Chondrocyte (in vitro differentiated cells): ENCODE results near the gene CSAG3. TPM values are rescaled to one million over a fixed set of nuclear protein-coding genes. Genes with fewer than 3 reads are reported as not detected.
"Not testable (repeated sequence)": the region's sequence is repeated elsewhere in the genome, so short reads cannot be mapped to it uniquely, and the experiment has no call there.

ENCODE experiments used
- DNase-seq: peaks from one replicate; pipeline ENCODE4 v3.0.0; 2021; ENCODE audit warnings: mixed read lengths, low spot score
- H3K27ac Mint-ChIP-seq: one replicate; pipeline ENCODE4 v1.8.0; 2021; ENCODE audit warnings: mild to moderate bottlenecking, moderate library complexity, mixed read lengths; ENCODE audit not compliant: unreplicated experiment
- H3K27me3 Mint-ChIP-seq: 2 replicates; pipeline ENCODE4 v1.8.0; 2021; ENCODE audit warnings: low read depth, mixed read lengths
- H3K36me3 Mint-ChIP-seq: 2 replicates; pipeline ENCODE4 v1.8.0; 2021; ENCODE audit warnings: low read depth, mixed read lengths
- H3K4me1 Mint-ChIP-seq: 2 replicates; pipeline ENCODE4 v1.8.0; 2021; ENCODE audit warnings: low read depth, mild to moderate bottlenecking, mixed read lengths
- H3K4me3 Mint-ChIP-seq: one replicate; pipeline ENCODE4 v1.8.0; 2021; ENCODE audit warnings: mild to moderate bottlenecking, moderate library complexity, mixed read lengths; ENCODE audit not compliant: unreplicated experiment
- H3K9me3 Mint-ChIP-seq: 2 replicates; pipeline ENCODE4 v1.8.0; 2021; ENCODE audit warnings: low read depth, mixed read lengths
- long read RNA-seq: library from polyadenylated mRNA; stranded (forward); transcript quantifications from one replicate; pipeline ENCODE4 v2.0.0, GENCODE V29; 2021
- total RNA-seq: library from RNA; stranded (reverse); gene quantifications from 3 replicates; pipeline ENCODE4 v1.2.1, GENCODE V29; 2021
- TF ChIP-seq, protein P1 (sequence below): fragments of 200-600 bp; sonication (generic); IDR thresholded peaks from 2 replicates; pipeline ENCODE4 v1.5.0; 2021; ENCODE audit warnings: antibody characterized with exemption, mild to moderate bottlenecking, moderate library complexity

CSAG3 gene
- total RNA-seq, result not detected in 3 replicates
- long read RNA-seq, result 0 reads

GRCh38 chrX:152758918-152759317 is at the start of gene CSAG3:
CSAG3 (plus strand) TSS chrX:152759218.
- not testable (repeated sequence) for H3K27me3 Mint-ChIP-seq, H3K36me3 Mint-ChIP-seq, H3K27ac Mint-ChIP-seq, H3K4me1 Mint-ChIP-seq, H3K9me3 Mint-ChIP-seq, DNase-seq, H3K4me3 Mint-ChIP-seq

GRCh38 chrX:152713195-152713594 is 45.8 kb upstream of the CSAG3 start:
- not testable (repeated sequence) for H3K9me3 Mint-ChIP-seq, H3K4me1 Mint-ChIP-seq, H3K27me3 Mint-ChIP-seq, H3K27ac Mint-ChIP-seq, DNase-seq, H3K36me3 Mint-ChIP-seq, H3K4me3 Mint-ChIP-seq

DNA sequence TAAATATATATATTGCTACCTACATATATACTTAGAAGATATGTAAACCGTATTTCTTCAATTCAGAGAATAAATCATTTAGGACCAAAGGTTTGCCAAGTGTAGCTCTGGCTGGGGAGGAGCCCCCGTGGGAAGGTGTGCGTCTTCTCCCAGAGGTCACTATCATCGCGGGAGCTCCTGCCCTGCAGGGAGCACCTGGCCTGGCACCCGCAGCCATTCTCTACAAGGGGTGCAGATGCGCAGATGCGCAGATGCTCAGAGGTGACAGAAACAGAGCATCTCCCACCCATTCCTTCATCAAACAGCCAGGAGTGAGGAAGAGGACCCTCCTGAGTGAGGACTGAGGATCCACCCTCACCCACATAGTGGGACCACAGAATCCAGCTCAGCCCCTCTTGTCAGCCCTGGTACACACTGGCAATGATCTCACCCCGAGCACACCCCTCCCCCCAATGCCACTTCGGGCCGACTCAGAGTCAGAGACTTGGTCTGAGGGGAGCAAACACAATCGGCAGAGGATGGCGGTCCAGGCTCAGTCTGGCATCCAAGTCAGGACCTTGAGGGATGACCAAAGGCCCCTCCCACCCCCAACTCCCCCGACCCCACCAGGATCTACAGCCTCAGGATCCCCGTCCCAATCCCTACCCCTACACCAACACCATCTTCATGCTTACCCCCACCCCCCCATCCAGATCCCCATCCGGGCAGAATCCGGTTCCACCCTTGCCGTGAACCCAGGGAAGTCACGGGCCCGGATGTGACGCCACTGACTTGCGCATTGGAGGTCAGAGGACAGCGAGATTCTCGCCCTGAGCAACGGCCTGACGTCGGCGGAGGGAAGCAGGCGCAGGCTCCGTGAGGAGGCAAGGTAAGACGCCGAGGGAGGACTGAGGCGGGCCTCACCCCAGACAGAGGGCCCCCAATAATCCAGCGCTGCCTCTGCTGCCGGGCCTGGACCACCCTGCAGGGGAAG is 44.9 kb upstream of the CSAG3 start, which contains the start of gene MAGEA2B:
MAGEA2B (plus strand) TSS at position 814 of the 973 bp plus-strand sequence. CDS start 2,479 bp downstream, outside the sequence.
- H3K27me3 Mint-ChIP-seq, H3K27ac Mint-ChIP-seq, H3K4me3 Mint-ChIP-seq, H3K9me3 Mint-ChIP-seq, H3K4me1 Mint-ChIP-seq, DNase-seq, H3K36me3 Mint-ChIP-seq: not testable (repeated sequence)

DNA sequence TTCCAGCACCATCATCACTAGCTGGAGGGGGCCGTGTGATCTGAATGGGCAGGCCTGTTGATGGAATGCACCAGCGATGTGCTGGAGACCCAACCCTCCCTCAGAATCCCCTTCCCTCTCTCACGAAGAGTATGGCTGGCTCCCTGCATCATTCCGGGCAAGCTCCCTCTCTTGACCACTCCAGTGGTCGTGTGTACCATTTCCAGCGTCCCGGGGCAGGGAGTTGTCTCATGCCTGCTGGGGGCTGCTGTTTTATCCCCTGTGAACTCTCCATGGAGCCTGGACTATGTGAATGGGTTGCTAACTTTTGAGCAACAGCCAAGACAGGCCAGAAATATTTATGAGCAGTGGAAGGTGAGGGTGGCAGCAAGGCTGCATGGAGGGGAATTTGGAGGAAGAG is 33.6 kb upstream of the CSAG3 start:
- no peak for DNase-seq
- Mint-ChIP-seq H3K27me3 (no peaks in the 10 kb centered on the region), H3K27ac (no peak overlapping the region), H3K36me3 (no peaks in the 10 kb centered on the region), H3K9me3 (peaks cover 32% of the 10 kb centered on the region), H3K4me3 (no peak overlapping the region), H3K4me1 (no peaks in the 10 kb centered on the region)
- TF ChIP-seq, protein P1, sequence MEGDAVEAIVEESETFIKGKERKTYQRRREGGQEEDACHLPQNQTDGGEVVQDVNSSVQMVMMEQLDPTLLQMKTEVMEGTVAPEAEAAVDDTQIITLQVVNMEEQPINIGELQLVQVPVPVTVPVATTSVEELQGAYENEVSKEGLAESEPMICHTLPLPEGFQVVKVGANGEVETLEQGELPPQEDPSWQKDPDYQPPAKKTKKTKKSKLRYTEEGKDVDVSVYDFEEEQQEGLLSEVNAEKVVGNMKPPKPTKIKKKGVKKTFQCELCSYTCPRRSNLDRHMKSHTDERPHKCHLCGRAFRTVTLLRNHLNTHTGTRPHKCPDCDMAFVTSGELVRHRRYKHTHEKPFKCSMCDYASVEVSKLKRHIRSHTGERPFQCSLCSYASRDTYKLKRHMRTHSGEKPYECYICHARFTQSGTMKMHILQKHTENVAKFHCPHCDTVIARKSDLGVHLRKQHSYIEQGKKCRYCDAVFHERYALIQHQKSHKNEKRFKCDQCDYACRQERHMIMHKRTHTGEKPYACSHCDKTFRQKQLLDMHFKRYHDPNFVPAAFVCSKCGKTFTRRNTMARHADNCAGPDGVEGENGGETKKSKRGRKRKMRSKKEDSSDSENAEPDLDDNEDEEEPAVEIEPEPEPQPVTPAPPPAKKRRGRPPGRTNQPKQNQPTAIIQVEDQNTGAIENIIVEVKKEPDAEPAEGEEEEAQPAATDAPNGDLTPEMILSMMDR, result no peak

- H3K27ac Mint-ChIP-seq, result no peak within 1 kb of the TSS
- H3K4me3 Mint-ChIP-seq, result no peak within 1 kb of the TSS
- no peaks in the 10 kb centered on the region for H3K27me3 Mint-ChIP-seq
- H3K4me1 Mint-ChIP-seq, result no peaks in the 10 kb centered on the region
- TF ChIP-seq, protein P1, result no peak
- H3K36me3 Mint-ChIP-seq, result no peaks in the 10 kb centered on the region
- peak; percentile 61 for DNase-seq
- H3K9me3 Mint-ChIP-seq, result peaks cover 28% of the 10 kb centered on the region
Observed at GRCh38 chrX:152733261-152733975, 25.6 kb upstream of the CSAG3 start, which contains the start of the genes CSAG1 and MAGEA12. CSAG1 (minus strand) TSS chrX:152733721; CDS start chrX:152732460, 1,261 bp downstream. MAGEA12 (plus strand) TSS chrX:152733757; CDS start chrX:152736162, 2,405 bp downstream.

- not testable (repeated sequence) for H3K4me3 Mint-ChIP-seq, H3K27ac Mint-ChIP-seq, H3K36me3 Mint-ChIP-seq, H3K4me1 Mint-ChIP-seq, H3K27me3 Mint-ChIP-seq
- DNase-seq, result peak; percentile 44
- H3K9me3 Mint-ChIP-seq, result peaks cover 23% of the 10 kb centered on the region
Observed at GRCh38 chrX:152734143-152734858, 24.7 kb upstream of the CSAG3 start.
